GM21447 (cell line): ENCODE measurements around the gene PHLDA2.
A peak's percentile ranks its signal among the peaks of the same experiment; 100 is the strongest.

Source experiments
- ATAC-seq: cut with Tn5 transposase; IDR thresholded peaks from one replicate; pipeline ENCODE4 v1.9.1; 2021; ENCODE audit not compliant: unreplicated experiment

Gene PHLDA2

DNA sequence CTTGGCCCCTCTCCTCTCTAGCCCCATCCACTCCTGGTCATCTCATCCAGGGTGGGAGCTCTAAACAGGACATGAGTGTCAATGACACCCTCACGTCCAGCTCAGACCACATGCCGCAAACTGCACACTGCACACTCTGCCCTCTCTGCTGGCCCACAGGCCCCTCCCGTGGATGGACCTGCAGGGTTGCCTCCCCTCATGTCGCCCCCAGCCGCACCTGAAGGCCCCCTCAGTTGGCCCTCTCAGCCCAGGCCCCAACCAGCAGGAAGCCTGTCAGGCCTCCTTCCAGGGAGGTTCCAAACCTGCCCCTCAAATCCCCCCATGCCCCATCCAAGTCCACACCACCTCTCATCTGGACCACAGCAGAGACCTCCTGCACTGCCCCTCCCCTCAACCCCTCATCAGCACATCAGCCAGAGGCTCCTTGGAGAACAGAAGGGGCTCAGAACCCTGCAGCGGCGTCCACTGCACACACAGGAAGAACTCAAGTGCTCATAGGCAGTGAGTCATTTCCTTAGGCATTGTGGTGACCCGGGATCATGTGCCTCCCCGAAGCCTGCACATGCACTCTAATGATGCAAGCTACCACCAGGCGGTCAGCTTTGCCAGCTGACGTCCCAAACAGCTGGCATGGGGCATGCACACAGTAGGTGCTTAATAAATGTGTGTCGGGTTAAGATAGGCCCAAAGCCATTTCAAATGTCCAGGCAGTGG lies 30.7 kb downstream of the PHLDA2 start:
- ATAC-seq, result no peak

DNA sequence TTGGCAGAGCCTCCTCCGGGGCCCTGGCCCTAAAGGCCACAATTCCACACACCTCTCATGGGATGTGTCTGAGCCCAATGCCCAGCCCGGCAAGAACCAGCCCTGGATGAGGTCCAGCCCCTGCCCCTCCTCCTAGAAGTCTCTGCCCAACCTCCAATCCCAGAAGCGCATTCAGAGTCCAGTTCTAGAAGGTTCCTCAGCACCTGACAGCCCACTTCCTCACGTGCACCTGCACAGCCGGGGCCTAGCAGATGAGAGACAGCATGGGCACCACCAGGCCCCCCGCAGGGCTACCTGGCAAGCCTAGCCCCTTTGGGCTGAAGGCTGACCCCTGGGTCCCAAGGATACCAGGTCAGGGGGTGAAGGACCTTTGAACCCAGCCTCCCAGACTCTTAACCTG lies 32.2 kb downstream of the PHLDA2 start:
- ATAC-seq, result no peak

DNA sequence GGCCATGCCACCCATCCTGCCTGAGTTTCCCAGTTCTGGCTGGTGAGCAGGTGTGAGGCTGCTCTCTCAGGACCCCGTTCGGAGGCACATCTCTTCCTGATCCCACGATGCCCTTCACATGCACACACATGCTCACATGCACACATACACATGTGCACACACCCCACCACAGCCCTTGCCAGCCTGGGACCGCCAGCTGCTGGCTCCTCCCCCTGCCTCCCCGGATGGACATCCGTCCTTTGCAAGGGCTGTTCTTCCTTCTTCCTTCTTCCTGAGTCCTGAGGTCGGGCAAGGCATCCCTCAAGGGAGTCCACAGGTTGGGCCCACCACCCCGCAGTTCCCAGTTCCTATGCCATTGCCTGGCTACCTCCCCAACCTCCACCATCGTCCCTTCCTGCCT lies 33.2 kb downstream of the PHLDA2 start:
- no peak for ATAC-seq

DNA sequence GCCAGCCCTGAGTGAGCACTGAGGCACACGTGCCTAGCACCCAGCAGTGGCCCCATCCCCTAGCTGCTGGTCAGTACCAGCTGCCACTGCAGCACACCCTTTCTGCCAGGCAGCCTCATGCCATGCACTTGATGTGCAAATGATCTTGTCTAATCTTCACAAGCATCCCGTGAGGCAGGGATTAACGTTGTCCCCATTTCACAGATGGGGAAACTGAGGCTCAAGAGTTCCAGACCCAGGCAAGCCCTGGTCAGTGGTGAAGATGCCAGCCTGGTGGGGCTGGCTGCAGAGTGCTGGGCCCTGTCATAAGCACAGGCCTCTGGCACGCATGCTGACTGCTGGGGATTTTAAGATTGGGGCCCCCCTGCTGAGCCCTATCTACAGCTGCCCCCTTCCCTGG lies 35.3 kb downstream of the PHLDA2 start:
- no peak for ATAC-seq

DNA sequence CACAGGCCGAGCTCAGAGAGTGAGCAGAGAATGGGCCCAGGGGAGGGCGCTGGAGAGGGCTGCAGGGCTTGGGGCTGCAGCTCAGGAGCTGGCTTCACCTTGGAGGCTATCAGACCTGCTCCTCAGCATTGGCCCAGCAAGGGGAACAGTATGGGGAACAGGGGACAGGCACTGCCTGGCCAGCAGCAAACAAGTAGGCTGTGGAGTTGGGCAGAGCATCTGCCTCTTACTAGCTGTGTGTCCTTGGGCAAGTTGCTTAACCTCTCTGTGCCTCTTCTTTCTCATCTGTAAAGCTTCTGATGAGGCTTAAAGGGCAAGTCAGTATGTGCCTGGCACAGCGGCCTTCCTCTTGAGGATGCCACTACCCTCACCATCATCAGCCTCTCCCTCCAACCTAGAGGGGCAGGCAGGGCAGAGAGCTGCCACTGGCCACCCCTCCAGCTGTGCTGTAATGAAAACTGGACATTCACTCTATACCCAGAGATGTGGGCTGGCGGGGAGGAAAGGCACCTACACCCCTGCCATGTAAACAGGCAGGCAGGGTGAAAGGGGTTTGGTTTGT lies 36.2 kb downstream of the PHLDA2 start:
- no peak for ATAC-seq

DNA sequence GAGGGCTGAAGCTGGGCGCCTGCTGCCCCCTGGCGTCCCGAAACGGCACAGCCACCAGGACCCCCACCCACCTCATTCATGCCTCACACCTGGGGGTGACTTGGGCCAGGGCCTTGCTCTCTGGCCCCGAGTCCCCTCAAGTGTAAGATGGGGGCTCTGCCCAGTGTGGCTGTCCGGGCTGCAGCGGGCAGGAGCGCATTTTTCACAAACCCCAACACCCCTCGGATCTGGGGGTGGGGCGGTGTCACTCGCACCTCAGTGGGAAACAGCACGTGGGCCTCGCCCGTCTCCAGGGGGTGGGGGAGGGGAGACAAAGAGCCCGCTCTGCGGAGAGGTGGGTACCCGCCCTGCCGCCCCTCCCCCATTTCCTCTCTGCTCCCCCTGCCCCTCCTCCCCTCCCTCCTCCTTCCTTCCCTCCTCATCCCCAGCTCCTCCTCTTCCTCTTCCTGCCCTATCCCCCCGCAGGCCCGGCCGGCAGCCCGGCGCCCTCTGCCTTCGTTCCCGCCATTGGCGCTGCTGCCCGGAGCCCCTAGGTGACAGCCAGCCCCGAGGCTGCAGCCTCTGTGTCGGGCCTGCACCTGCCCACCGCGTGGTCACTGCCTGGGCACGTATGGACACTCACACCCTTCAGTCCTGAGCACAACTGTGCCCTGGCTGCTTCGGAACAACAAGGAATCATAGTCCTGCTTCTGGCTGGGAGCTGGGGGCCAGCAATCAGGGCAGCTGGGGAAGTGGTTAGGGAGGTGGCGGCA lies 36.8 kb downstream of the PHLDA2 start:
- no peak for ATAC-seq

DNA sequence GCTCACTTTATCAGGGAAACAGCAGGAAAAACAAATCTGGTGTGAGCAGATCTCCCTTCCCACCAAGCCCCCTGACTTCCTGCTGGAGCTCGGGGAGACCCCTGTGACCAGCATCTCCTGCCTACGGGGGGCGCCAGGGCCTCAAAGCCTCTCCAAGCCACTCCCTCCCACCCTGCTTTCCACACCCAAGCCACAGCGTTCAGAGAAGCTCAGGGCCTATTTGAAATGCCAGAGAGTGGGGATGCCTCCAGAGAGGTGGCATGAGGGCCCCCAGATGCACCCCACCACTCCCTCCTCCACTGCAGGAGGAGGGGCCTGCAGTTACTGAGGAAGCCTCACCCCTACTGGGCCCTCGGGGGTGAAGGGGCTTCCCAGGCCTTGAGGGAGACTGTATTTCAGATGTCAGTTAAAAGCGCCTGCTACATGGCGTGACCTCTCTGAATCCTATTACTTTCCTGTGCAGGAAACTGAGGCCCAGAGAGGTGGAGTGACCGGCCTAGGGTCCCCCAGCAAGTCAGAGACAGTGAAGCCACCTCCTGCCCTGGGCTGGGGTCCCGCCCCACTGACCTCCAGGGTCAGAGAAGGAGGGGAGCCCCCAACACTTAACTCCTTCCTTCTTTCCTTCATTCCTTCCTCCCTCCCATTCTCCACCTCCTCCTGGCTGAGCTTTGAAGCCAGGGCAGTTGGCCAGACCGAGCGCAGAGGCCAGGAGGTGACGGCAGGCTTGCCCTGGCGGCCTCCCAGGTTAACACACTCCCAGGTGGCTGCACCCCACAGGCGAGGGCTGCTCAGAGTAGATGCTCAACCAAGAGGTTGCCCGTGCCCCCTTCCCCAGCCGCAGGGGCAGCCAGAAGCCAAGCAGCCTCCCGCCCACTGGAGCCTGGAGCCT lies 37.6 kb downstream of the PHLDA2 start:
- ATAC-seq, result no peak

DNA sequence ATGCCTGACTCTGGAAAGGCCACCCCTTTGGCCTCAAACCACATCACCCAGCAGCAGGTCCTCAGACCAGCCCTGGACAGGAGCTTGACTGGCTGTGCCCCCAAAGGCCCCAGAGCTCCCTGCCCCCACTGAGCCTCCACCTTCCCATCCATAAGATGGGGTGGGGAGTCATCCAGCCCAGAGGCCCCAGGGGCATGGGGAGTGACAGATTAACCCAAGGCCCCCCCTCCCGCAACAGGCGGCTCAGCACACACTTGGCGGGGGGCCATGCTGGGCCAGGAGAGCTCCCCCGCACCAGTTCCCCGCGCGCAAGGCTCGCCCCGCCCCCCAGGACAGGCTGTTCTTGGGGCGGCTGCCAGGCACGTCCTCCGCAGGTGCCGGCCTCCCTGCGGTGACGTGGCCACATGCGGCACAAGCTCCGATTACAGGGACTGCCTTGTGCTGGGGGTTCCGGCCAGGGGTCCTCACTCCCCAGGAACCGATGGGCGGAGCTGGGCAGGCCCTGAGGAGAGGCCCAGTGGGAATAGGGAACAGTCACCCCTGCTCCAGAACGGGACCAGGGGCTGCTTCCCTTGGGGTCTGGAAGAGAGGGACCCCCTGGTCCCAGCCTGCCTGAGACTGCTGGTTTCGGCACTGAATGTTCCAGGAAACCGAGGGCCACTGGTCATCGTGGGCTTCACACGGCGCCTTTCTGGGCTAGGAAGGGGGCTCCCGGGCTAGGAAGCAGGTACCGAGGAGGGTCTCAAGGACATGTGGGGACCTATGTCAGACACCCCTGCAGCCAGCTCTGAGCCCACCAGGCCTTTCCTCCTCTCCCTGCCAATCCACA lies 38.5 kb downstream of the PHLDA2 start:
- ATAC-seq, result no peak

DNA sequence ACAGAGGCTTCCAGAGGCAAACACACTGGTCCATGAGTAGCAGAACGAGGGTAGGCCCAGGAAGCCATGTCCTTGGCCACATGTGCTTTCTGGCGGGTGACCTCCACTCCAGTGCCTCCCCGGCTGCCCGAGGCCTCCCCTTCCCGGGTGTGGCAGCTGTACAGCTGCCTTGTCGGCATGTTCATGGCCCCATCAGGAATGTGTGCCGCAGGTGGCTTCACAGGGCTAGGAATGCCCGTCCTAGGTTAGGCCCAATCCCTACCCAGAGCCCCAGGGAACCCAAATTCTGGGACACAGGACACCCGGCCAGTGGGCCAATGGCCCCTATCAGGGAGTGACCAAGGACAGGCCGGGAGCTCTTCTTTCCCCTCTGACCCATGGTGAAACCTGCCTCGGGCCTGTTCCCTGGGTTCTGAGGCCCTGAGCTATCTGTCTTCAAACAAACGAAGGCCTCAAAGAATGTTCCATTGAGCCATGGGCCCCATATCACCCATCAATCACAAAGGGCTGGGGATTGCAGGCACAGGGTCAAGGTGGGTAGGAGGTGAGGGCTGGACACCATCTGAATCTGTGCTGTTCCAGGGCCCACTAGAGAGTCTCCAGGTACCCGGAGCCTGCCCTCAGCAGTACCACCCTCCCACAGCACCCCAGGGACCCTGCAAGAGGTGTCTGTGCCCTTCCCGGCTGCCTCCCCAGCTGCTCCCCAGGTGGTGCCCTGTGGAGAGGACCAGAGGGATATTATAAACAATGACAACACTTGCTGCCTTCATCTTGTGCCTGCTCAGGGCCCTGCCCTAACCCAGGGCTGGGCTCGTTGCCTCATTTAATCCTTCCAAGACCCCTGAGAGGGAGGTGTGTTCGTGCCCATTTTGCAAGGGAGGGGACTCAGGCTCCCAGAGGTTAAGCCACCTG lies 39.6 kb downstream of the PHLDA2 start:
- no peak for ATAC-seq

DNA sequence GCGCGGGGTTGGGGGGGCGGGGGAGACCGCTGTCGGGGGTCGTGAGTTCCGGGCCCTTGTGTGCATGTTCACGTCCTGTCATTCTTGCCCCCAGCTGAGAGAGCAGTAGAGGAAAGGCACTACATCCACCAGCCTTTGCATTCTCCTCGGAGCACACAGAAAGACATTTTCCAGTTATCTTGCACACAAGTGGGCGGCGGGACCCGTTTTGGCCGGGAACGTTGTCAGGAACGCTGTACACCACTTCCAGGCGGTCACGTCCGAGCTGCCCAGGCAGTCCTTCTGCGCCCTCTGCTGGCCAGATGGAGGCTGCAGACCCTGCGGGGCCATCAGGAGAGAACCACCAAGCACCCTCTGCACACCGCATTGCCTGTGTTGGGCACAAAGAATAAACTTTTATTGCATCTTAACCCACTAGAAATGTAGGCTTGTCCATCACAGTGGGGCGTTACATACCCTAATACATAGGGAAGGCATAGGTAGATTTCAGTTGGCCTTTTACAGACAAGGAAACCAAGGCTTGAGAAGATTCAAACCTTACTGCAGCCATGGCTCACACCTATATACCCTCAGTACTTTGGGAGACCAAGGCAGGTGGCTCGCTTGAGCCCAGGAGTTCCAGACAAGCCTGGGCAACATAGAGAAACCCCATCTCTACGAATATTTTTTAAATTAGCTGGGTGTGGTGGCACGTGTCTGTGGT lies 40.8 kb downstream of the PHLDA2 start:
- no peak for ATAC-seq

DNA sequence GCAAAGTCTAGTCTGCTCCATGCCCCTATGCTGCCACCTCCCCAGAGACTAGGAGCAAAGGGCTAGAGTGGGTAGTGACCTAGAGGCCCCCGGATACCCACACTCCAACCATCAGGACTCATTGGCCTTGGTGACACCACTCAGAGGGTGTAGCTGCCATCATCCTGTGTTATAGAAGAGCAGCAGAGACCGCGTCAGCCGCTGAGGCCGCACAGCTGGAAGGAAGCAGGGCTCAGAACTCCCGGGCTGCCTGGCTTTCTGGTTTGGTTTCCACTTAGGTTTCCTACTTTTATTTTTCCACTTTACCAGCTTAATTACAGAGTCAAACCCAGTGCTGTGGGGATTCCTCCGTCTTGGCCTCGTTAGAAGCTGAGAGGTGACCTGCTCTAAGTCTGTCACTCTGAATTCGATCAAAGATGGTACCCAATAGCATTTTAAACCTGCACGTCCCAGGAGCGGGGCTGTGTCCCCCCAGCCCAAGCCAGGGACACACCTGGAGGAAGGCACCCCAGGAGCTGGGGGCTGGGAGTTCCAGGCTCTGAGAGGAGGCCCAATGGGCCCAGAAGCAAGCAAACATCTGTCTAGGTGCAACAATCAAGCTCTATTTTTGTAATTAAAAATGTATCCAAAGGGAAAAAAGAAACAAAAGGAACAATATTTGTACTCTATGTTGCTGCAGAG lies 41.6 kb downstream of the PHLDA2 start:
- ATAC-seq, result no peak

DNA sequence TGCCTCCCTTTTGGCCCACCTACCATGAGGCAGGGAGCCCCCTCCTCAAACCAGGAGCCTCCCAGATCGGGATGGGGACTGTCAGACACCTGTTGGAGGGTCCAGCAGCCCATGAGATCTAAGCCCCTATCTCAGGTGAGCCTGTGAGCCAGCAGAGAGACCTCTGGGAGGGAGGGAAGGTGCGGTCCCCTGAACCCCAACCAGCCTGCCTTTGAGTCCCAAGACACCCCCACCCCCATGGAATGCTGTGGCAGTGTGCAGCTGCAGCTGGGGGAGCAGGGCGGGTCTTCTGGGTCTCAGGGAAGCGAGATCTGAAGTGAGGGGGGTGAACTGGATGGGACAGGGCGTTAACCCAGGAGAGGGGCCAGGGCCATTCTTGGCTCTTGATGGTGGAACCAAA lies 42.3 kb downstream of the PHLDA2 start:
- no peak for ATAC-seq

DNA sequence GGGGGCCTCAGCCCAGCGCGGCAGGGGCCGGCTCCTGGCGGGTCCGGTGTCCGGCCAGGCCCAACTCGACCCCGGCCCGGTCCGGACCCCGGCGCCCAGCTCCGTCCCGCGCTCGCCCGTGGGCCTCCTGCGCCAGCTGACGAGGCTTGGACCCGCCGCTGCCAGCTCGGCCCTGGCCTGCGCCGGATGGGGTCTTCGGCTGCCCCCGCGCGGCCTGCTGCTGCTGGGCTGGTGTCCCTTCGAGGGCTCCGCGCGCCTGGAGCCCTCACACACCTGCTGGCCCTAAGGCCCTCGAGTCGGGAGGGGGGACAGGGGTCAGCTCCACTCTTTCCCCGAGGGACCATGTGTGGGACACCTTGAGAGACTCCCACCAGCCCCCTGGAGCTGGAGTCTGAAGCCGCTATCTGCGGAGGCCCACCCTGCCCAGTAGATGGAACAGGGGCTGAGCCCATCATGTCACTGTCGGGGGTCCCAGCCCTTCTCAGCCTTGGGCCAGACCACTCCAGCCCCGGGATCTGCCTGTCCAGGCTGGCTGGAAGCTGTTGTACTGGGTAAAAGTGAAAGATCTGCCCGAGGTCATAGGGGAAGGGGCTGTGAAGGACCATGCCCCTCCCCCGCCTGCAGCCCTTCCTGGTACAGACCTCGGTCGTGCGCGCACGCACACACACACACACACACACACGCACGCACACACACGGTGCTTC lies 42.9 kb downstream of the PHLDA2 start:
- ATAC-seq, result peak; percentile 9

DNA sequence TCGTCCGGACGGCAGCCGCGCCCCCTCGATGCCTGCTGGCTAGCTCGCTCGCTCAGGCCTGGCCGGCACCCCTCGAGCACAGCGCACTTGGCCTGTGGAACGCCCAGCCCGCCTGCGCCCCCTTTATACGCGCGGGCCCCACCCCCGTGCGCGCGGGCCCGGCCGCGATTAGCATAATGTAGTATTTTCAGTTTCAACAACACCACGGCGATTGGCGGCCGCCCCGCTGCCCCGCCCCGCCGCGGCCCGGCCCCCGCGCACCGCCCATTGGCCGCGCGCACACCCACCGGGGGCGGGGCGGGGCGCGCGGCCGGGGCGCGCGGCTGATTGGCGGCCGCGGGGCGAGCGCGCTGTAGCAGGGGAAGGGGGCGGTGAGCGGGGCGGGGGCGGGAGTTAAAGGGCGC lies 43.5 kb downstream of the PHLDA2 start, which contains the start of gene CDKN1C:
CDKN1C (minus strand) TSS at position 98 of the 404 bp plus-strand sequence. CDS start 319 bp downstream, outside the sequence.
- ATAC-seq, result peak; percentile 74

DNA sequence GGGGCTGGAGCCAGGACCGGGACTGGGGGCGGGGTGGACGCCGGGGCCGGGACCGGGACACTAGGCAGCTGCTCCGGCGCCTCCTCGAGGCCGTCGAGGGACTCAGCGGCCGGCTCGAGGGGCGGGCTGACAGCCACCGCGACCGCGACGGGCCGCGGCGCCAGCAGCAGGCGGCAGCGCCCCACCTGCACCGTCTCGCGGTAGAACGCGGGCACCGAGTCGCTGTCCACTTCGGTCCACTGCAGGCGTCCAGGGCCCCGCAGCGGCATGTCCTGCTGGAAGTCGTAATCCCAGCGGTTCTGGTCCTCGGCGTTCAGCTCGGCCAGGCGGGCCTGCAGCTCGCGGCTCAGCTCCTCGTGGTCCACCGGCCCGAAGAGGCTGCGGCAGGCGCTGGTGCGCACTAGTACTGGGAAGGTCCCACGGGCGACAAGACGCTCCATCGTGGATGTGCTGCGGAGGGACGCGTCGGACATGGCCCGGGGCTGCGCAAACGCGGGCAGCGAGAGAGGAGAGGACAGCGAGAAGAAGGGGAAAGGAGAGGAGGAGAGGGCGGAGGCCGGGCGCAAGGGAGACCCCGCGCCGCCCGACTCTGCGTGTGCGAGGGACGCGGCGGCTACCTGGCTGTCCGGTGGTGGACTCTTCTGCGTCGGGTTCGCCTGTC lies 44.1 kb downstream of the PHLDA2 start:
- no peak for ATAC-seq

DNA sequence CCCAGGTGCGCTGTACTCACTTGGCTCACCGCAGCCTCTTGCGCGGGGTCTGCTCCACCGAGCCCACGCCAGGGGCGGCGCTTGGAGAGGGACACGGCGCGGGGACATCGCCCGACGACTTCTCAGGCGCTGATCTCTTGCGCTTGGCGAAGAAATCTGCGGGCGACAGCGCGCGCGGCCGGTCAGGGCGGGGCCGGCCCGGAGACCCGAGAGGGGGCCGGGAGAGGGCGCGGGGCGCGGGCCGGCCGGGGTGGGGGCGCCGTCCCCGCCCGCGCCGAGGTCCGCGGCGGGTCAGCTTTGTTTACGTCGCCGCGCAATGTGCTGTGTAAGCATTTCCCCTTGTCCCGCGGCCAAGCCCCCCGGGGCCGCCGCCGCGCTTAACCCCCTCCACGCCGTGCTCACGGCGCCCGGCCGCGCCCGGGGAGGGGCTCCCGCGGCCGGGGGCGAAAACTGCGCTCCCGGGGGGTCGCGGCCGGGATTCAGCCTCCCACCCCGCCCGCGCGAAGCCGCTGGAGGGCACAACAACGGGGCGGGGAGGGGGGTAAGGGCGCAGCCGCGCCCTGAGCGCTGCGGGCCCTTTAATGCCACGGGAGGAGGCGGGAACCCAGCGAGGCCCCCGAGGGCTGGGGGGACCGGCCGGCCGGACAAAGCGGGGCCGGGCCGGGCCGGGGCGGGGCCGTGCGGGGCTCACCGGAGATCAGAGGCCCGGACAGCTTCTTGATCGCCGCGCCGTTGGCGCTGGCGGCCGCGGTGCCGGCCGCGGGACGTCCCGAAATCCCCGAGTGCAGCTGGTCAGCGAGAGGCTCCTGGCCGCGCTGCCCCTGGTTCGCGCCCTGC lies 45.0 kb downstream of the PHLDA2 start:
- no peak for ATAC-seq
